GM12801 (cell line): ENCODE data around the gene DRD1.

Source experiments
- TF ChIP-seq, protein P1 (sequence below): IDR thresholded peaks from one replicate; pipeline ENCODE4 v1.5.1; 2011; ENCODE audit warnings: control low read depth; ENCODE audit not compliant: insufficient read length; ENCODE audit errors: extremely low read depth

DRD1 gene

DNA sequence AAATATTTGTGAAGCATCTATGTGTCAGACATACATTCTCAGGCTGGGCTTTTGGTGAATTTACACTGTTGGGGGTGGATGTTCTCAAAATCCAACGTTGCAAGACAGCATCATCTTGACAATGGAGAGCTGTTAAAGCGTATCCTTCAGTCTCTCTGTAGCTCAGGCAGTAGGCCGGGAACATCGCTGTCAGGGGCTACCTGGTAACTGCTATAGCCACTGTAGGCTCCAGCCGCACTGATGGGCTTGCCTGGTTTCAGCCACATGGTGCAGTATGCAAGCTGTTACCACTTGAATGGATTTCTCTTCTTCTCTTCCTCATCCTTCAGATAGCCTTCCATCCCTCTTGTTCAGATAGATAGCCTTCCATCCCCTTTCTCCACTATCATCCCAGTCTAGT lies 51.7 kb downstream of the DRD1 start:
- TF ChIP-seq, protein P1, sequence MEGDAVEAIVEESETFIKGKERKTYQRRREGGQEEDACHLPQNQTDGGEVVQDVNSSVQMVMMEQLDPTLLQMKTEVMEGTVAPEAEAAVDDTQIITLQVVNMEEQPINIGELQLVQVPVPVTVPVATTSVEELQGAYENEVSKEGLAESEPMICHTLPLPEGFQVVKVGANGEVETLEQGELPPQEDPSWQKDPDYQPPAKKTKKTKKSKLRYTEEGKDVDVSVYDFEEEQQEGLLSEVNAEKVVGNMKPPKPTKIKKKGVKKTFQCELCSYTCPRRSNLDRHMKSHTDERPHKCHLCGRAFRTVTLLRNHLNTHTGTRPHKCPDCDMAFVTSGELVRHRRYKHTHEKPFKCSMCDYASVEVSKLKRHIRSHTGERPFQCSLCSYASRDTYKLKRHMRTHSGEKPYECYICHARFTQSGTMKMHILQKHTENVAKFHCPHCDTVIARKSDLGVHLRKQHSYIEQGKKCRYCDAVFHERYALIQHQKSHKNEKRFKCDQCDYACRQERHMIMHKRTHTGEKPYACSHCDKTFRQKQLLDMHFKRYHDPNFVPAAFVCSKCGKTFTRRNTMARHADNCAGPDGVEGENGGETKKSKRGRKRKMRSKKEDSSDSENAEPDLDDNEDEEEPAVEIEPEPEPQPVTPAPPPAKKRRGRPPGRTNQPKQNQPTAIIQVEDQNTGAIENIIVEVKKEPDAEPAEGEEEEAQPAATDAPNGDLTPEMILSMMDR, result no peak

GRCh38 chr5:175390352-175391083 lies 53.5 kb downstream of the DRD1 start:
- TF ChIP-seq, protein P1, result no peak
